HG03108 (cell line): ENCODE measurements around the gene RALB.
"Not testable (repeated sequence)": the region's sequence is repeated elsewhere in the genome, so short reads cannot be mapped to it uniquely, and the experiment has no call there.

ENCODE experiments used
- ATAC-seq: cut with Tn5 transposase; IDR thresholded peaks from one replicate; pipeline ENCODE4 v1.9.1; 2021; ENCODE audit warnings: moderate library complexity; ENCODE audit not compliant: unreplicated experiment

RALB gene

DNA sequence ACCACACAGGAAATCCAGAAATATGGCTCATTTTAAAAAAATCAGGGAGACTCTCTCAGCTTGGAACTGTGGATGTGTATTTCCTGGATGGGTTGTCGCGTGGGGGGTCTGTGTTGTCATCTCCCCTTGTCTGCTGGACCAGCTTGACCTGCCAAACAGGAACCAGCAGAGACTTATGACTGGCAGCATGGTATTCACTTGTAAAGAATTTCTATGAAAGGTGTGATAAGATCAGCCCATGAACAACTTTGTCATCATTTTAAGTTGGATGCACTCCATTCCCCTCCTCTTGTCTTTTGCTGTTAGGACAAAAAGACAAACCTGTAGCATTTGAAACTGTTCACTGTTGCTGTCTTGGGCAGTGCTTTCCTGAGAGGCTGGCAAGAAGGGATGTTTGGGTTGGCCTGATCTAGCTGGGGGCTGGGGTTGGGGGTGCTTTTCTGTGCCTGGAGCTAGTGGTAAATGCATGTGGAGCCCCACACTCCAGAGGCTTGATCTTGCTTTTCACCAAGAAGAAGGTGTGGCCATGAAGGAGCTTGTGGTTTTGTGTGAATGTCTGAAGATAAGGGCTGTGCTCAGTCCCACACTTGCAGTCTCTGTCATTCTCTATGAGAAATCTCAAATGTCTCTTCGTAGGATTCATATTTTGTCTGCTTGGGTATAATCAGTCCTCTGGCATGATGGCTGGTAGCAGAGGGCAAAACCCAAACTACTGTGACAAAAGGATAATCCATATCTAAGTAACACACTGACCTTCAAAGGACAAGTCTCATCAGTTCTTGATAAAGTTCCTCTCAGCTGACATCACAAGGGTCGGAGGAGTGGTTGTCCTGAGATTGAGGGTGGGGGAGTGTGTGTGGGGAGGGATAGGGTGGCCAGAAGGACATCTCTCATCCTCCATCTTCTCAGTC, 39.0 kb downstream of the RALB start:
- ATAC-seq = no peak

- ATAC-seq = peak; percentile 36
Observed at GRCh38 chr2:120293096-120294007, 40.7 kb downstream of the RALB start.

- ATAC-seq = peak; percentile 93
Observed at GRCh38 chr2:120294008-120294340, 41.3 kb downstream of the RALB start.

DNA sequence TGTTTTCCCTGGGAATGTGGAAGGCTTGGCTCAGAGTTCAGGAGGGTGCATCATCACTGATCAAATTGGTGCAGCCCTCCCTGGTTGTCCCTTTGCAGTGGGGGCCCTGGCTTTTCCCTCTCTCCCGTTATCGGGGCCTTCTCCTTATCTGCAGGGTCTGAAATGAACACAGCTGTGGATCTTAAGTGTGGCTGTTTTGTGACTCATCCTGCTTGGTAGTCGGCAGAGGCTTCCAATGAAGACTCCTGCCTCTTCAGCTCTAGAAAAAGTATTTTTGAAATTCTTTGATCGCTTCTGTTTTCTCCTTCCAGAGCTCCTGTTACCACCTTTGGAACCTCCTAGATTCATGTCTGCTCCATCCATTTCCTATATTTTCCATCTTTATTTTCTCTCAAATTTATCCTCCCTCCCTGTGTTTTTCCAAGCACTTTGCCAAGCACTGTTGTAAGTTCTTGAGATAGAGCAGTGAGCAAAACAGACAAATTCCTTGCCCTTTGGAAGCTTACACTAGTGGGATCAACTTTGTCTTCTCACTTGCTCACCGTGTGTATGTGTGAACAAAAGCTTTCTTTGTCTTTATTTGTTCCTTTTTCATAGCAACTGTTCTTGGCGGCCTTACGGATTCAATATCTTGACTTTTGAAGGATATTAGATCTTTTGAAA, 45.7 kb downstream of the RALB start:
- ATAC-seq = no peak

DNA sequence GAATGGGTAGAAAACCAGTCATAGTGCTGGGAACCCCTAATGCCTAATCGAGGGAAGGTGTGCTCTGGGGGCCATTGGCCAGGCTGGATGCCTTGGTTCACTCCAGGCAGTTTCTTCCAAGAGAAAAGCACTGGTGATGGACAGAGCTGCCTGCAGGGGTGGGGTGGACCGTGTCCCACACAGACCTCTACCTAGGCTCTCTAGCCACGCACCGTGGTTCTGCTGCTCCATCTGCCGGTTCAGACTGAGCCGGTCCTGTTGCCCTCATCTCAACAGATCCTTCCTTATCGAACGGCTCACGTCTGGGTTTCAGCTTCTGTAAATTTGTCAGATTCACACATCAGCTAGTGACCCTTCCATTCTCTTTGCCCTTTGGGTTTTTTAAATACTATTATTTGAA, 46.4 kb downstream of the RALB start:
- no peak for ATAC-seq

DNA sequence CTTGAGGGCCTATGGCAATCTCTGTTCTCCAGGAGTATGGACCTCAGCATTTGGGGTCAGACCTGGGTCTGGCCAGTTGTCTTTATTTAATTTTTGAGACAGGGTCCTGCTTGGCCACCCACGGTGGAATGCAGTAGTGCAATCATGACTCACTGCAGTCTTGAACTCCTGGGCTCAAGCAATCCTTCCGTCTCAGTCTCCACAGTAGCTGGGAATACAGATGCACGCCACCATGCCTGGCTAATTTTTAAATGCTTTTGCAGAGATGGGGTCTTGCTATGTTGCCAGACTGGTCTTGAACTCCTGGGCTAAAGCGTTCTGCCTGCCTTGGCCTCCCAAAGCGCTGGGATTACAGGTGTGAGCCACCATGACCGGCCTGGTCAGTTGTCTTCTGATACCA, 46.9 kb downstream of the RALB start:
- ATAC-seq = no peak

DNA sequence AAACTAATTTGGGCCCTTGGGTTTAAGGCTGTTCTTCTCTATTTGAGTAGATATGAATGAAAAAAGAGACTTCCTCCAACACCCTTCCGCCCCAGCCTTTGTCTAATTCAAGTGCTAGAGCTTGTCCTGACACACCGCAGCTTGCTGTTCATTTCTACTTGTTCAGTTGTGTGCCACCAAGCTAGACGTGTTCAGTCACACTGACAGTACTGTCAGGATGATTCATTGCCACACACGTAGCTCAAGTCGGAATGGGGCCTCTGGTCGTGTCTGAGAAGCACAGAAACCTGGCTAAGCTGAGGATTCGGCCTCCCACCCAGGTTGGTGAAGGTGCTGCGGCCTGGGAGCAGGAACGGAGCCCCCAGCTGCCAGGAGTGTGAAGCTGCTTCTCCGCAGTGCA, 47.7 kb downstream of the RALB start:
- no peak for ATAC-seq

DNA sequence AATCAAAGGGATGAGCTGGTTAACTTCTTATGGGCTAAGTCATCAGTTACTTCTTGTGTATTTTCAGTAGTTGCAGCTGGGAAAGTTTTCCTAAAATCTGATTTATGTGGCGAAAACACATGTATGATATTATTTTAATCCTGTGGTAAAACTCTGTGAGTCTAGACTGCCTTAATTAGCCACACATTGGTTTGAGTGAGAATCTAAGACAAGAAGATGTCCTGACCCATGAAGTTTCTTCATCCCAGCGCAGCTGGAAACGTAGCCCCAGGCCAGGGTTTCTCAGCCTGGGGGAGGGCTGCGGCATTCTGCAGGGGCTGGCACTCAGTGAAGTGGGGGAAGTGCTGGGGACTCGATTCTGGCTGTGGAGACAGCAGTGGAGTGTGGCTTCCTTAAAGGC, 48.6 kb downstream of the RALB start:
- ATAC-seq = no peak

GRCh38 chr2:120302301-120302700, 49.6 kb downstream of the RALB start:
- no peak for ATAC-seq

- no peak for ATAC-seq
Observed at GRCh38 chr2:120303177-120303576, 50.5 kb downstream of the RALB start.

- no peak for ATAC-seq
Observed at GRCh38 chr2:120305296-120305695, 52.6 kb downstream of the RALB start.

GRCh38 chr2:120305937-120306490, 53.4 kb downstream of the RALB start:
- ATAC-seq = no peak

DNA sequence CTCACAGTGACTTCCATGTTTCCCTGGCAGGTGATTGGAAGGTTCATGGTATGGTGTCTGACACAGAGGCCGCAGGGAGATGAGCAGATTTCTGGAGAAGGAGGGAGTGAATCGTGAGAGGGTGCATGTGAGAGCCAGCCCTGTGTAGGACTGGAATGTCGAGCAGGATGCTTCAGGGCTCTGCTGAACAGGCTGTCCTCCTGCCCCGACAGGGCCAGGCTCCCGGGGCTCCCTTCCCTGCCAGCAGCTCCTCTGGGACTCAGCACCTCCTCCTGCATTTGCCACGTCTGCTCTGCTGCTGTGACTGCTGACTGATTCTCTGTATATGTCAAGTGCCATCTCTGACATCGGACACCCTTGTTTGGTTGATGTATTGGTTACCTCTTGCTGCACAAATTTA, 54.8 kb downstream of the RALB start:
- ATAC-seq = no peak

DNA sequence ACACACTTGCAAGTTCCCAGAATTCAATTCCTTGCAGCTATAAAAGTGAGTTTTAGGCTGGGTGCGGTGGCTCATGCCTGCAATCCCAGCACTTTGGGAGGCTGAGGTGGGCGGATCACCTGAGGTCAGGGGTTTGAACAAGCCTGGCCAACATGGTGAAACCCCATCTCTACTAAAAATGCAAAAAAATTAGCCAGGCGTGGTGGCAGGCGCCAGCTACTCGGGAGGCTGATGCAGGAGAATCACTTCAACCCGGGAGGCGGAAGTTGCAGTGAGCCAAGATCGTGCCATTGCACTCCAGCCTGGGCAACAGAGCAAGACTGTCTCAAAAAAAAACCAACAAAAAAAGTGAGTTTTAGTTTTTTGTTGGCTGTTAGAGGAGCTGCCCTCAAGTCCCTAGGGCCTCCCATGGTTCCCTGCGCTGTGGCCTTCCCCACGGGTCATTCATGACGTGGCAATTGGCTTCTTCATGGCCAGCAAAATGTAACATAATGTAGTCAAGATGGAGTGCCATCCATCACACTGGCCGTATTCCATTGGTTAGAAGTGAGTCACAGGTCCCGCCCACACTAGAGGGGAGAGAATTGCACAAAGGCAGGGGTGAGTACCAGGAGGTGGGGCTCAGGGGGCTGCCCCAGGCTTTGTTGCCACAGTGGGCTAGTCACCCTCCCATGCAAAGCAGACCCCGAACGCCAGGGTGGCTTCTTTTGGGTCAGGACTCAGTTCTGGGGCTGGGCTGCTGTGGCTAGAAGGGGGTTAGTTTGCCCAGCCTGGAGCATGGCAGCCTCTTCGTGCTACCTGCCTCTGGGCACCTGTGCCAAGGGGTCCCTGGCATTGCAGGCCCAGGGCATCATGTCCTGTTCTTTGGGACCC, 55.6 kb downstream of the RALB start:
- no peak for ATAC-seq

GRCh38 chr2:120310136-120310535, 57.5 kb downstream of the RALB start:
- peak; percentile 54 for ATAC-seq

- not testable (repeated sequence) for ATAC-seq
Observed at GRCh38 chr2:120310841-120311240, 58.2 kb downstream of the RALB start.

- no peak for ATAC-seq
Observed at GRCh38 chr2:120312076-120312475, 59.4 kb downstream of the RALB start.

DNA sequence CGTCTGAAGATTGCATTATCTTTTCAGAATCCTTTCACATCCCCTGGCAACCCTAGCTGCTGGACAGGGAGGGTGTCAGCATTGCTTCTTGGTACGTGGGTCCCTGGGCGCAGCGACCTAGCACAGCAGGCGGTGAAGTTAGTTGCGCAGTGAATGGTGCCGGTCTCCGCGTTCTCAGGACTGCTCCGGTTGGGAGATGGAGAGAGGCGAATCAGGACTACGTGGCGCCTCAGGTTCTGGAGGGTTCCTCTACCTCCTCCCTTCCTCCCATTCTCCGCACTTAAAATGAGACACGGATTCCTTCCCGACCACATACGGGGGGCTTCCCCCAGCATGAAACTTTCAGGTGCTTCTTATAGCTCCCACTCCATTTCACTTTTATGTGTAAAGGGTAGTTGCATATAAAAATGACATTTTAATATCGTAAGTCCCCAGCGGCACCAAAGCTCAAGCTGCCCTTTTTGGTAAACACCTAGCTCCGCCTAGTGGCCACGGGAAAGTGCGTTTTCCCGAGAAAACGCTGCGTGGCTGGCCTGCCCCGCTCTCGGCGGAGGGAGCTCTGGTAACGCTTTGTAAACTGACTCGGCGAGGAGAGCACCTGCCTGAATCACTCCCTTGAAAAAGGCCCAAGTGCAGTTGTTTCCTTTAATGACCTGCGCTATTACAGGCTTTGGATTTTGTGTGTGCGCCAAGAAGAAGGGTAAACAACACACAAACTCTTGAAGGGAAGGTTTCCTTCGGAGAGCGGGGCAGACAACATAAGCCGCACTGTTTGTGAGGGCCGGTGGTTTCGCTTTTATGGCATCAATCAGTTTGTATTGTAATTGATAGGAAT, 60.4 kb downstream of the RALB start:
- ATAC-seq = no peak
